HG03378 (cell line): ENCODE measurements around the gene PFKFB3.
"Not testable (repeated sequence)": the region's sequence is repeated elsewhere in the genome, so short reads cannot be mapped to it uniquely, and the experiment has no call there.

Source experiments
- ATAC-seq: cut with Tn5 transposase; IDR thresholded peaks from one replicate; pipeline ENCODE4 v1.9.1; 2021; ENCODE audit warnings: mild to moderate bottlenecking, moderate library complexity; ENCODE audit not compliant: unreplicated experiment

The PFKFB3 gene

GRCh38 chr10:6269953-6270867 lies 67.5 kb downstream of the PFKFB3 start:
- ATAC-seq: peak; percentile 79

DNA sequence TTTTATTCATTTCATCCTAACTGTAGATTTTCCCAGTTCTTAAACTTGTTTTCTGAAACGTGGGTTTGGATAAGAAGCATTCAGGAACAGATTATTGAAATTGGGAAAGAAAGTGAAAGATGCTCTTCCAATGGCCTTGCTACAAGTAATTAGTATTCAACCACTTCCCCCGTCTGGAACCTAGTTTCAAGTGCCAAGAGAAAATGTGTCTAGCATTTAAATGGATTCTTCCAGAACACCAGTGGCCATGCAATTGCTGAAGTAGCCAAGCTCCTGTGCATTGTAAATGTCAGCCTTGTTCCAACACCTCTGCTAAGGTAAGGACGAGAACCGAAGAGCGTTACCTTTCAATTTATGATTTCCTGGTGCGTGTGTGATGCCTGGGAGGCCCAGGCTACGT lies 68.2 kb downstream of the PFKFB3 start:
- ATAC-seq: no peak

GRCh38 chr10:6271663-6272062 lies 68.9 kb downstream of the PFKFB3 start:
- ATAC-seq: no peak

DNA sequence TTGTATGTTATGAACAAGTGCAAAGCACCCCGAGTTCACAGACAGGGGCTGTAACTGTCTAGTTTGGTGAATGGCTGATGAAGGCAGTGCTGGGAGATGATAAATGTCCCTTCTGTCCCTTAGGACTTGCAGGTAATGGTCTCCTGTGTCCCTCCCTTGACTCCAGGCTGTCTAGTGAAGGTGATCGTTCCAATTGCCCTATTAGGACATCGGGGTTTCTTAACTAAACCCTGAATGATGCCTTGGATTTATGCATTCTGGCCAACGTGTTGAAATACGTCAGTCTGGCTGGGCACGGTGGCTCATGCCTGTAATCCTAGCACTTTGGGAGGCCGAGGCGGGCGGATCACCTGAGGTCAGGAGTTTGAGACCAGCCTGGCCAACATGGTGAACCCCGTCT lies 69.4 kb downstream of the PFKFB3 start:
- ATAC-seq: no peak

DNA sequence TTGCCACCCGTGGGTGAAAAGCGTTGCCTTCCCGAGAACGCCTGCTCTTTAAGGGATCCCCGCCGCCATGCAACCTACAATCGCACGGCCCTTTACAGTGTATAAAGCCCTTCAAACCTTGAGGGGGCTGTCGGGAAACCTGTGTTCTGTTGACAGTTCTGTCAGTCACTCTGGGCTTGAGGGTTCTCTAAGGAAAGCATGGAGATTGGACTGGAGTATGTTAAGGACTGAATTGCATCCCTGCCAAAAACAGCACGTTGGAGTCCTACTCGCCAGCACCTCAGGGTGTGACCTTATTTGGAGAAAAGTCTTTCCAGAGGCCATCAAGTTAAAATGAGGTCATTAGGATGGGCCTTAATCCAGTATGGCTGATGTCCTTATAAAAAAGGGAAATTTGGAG lies 70.6 kb downstream of the PFKFB3 start:
- no peak for ATAC-seq

GRCh38 chr10:6274040-6274439 lies 71.3 kb downstream of the PFKFB3 start:
- no peak for ATAC-seq

- ATAC-seq: no peak
These were observed 71.8 kb downstream of the PFKFB3 start for GRCh38 chr10:6274484-6274883.

GRCh38 chr10:6275022-6275997 lies 72.6 kb downstream of the PFKFB3 start:
- ATAC-seq: peak; percentile 74

- ATAC-seq: no peak
These were observed 73.6 kb downstream of the PFKFB3 start for GRCh38 chr10:6276356-6276755.

DNA sequence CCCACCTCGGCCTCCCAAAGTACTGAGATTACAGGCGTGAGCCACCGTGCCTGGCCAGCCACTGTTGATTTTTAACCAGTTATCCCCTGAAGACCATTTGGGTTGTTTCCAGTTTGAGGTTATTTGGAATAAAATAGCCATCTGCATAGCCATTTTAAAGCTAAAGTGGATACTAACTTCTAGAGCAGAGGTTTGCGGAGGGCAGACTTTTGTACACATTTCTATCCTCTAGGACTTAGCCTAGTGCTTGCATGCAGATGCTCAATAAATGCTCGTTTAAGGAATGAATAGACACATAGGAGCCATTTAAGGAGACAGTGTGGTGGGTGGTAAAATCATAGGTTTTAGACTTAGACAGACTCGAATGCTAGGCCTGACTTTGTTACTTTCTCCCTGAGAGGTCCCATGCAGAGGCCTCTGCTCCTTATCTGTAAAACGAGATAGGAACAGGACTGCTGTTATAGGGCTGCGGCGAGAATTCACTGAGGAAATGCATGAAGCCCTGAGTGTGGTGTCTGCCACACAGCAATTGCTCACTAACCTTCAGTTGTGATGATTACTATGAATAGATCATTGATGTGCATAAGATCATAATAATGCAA lies 75.9 kb downstream of the PFKFB3 start:
- no peak for ATAC-seq

GRCh38 chr10:6279540-6280267 lies 77.0 kb downstream of the PFKFB3 start:
- ATAC-seq: no peak

DNA sequence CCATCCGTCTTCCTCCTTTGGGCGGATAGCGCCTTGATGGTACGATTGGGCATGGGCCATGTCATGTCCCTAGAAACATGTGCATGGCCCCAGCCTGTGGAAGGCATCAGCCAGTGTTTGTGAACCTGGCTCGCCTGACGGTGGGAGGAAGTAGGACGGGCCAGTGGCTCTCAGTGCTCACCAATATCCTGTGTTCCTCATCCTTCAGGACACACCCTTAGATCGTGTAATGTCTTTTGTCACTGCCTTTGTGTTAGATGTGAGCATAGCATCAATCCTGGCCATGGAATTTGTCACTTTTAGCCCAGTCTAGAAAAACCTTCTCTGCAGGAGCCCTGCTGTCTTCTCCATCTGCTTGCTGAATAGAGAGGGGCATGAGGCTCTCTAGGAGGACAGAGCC lies 77.6 kb downstream of the PFKFB3 start:
- no peak for ATAC-seq

DNA sequence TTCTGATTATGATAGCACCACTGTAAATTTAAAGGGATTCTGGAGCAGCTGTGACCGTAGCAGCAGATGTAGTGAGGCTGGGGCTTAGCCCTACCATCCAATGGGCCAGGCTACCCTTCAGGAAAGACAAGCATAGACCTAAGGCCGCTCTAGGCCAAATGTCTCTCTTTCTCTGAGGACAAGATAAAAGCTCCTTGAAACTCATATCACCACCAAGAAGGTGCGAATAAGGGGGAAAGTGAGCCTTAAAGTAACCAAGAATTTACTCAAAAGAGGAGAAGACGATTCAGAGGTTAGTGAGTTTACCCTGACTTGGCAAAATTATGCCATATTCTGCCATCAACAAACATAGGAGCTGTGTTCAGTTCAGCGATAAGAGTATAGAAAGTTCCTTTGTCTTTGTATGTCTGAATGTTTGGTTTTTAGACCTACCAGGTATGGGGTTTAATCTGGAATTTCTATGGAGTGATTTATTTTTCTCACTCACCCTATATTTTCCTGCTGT lies 79.8 kb downstream of the PFKFB3 start:
- no peak for ATAC-seq

DNA sequence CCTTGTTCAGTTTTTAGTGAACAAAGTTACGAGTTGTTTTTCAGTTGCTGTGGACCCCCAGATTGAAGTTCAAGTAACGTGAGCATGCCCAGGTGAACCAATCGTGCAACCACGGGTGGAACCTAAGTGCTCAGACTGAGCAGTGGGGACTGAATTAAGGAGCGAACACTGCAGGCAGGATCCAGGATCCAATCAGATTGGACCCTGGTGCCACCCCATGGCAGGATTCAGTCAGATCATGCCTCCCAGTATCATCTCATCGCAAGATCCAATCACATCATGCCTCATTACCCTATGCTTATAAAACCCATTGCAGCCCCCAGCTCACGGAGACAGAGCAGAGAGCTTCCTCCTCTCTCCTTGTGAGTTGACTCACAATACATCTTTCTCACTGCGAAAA lies 80.9 kb downstream of the PFKFB3 start:
- no peak for ATAC-seq

GRCh38 chr10:6290621-6291020 lies 87.9 kb downstream of the PFKFB3 start:
- not testable (repeated sequence) for ATAC-seq

DNA sequence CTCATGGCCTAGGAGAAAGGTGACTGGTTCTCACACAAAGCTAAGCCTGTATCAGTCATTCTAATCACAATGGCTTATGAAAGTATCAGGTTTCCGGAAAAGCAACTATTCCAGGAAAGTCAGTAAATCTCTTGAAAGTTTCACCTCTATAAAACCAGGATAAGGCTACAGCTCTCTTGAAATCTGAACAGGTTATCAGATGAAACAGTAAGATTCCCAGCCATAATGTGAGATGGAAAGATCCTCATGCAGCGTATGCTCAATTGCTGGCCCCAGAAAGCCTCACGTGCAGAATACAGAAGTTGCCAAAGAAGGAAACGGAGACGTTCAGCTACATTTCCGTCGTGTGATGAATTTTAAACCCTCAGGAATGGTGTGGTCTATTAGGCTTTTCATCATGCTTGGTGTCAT lies 90.0 kb downstream of the PFKFB3 start:
- no peak for ATAC-seq

DNA sequence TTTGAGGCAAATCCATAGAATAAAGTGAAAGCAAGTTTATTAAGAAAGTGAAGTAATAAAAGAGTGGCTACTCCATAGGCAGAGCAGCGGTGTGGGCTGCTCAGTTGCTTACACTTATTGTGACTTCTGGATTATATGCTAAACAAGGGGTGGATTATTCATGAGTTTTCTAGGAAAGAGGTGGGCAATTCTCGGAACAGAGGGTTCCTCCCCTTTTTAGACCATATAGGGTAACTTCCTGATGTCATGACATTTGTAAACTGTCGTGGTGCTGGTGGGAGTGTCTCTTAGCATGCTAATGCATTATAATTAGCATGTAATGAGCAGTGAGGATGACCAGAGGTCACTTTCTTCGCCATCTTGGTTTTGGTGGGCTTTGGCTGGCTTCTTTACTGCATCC lies 93.7 kb downstream of the PFKFB3 start:
- ATAC-seq: not testable (repeated sequence)

- no peak for ATAC-seq
These were observed 94.1 kb downstream of the PFKFB3 start for GRCh38 chr10:6296828-6297251.

GRCh38 chr10:6297522-6297921 lies 94.8 kb downstream of the PFKFB3 start:
- no peak for ATAC-seq

DNA sequence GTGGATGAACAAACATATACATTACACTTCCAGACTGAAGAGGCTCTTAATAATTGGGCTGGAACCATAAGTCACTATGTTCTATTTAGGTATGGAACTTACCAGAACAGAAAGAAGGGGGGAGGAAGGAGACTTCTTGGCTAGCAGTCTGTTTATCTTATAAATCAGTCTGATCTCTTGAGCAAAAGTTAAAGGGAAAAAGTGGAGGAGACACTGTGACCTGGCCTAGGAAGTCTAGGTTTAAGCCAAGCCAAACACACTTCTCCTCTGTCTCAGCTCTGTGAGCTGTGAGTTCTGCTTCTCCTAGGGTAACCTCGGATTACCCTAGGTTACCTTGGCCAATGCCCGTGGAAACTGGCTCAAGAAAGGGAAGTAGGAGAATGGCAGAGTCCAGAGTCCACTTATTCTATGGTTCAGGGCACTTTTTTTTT lies 95.2 kb downstream of the PFKFB3 start:
- no peak for ATAC-seq
